ENCODE measurements around the gene TEAD1.
A peak's percentile ranks its signal among the peaks of the same experiment; 100 is the strongest.

The TEAD1 gene

DNA sequence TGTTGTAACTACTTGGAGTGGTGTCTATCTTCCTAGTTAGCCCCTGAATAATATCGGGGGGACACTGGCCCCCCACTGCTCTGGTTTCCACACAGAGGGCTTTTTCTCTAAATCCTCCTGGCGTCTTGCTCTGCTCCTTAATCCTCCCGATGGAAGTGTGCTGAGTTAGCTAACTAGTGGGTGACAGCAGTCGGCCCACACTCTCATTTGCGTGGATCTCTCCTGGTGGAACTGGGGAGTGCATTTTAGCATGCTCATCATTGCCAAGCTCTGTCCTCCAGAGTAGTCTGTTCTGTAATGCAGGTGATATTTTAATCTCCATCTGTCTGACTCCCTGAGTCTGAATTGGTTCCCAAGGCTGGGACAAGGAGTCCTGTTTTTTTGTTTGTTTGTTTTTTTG is 288.8 kb downstream of the TEAD1 start:
- no peak for DNase-seq

DNA sequence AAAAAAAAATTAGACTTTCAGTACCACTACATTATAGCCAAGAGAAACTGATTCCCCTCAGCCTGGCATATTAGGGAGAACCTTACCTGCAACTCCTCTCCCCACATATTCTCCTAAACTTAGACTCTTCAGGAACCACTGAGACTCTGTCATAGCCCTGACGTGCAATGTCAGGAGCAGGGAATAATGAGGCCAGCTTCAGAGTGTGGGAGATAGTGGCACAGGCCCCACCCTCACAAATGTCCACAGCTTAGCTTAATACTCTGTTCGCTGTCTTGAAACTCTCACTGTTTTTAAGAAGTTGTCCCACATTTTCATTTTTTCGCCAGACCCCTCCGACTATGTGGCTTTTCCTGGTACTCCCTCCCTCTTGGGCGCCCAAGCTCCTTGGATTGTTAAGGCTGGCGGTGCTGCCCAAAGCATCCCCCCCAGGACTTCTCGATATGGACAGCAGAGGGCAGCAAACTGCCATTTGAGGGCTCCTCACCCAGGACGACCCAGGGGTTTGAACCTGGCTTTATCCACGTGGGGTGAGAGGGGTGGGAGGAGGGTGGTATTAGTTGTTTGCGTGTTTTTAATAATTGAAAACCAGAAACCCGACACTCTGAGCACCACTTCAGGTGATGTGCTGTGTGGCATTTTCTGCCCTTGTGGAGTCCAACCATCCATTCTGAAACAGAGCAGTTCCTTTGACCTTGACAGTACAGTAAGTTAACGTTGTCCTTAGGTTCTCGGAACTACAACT is 289.7 kb downstream of the TEAD1 start:
- DNase-seq: peak; percentile 7

GRCh38 chr11:12964650-12965049 is 290.4 kb downstream of the TEAD1 start:
- DNase-seq: no peak

DNA sequence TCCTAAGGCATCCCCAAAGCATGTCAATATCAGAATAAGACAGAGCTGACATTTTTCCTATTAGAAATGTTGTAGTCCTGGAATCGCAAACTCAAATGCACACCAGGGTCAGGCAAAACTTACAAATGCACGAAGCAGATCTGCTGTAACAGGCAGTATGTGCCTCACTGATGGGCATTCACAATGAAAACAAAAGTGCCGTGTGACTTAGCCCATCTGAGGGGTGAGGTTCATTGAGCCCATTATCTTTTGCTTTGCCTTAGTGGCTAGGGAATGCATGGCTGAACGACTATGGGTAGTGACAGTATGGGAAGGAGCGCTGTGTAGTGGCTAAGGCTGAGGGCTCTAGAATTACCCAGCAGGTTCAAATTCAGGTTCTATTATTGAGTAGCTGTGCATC is 291.8 kb downstream of the TEAD1 start:
- DNase-seq: no peak

DNA sequence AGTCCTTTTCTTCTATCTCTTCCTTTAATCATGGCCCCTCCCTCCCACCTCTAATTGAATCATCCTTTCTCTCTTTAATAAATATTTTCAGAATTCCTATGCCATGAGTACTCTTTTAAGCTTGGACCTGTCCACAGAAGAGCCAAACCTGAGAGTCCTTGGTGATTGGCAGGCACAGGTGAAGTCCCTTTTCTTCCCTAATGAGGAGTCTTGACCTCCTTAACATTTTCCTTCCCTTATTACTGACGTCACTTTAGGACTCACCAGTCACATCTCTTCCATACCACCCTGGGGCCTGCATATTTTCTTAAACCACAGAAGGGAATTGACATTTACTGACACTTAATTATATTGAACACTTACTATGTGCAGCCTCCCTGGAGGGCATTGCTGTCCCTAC is 293.9 kb downstream of the TEAD1 start:
- no peak for DNase-seq

DNA sequence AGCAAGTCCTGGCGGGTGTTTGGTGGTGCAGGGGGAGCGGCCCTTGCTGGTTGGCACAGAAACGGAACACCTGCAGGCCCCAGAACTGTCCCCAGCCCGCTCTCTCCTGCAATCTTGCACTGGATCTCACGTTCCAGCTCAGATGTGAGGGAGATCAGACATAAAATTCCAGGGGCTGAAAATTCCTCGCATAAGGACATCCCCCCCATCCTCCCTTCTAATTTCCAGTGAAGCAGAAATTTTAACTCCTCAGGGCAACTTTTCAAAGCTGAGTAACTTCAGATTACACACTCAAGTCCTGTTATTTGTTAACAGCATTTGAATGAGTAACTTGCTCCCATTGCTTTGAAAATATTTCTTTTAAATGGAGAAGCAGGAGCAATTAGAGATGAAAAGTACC is 294.6 kb downstream of the TEAD1 start:
- no peak for DNase-seq

DNA sequence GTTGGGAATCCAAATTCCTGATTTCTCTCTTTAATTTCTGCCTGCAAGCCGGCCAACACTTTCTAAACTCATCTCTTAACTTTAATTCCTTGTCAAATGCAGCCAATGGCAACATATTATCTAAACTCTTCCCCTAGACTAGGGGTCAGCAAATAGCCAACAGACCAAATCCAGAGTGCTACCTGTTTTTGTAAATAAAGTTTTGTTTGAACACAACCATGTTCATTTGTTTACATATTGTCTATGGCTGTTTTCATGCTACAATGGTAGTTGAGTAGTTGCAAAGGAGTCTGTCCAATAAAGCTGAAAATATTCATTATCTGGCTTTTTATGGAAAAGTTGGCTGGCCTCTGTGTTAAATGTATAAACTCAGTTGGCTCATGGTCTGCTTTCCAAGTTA is 297.7 kb downstream of the TEAD1 start:
- DNase-seq: no peak

- no peak for DNase-seq
Measured at GRCh38 chr11:12973528-12974181, 299.4 kb downstream of the TEAD1 start.

GRCh38 chr11:12975195-12975594 is 301.0 kb downstream of the TEAD1 start:
- DNase-seq: no peak

DNA sequence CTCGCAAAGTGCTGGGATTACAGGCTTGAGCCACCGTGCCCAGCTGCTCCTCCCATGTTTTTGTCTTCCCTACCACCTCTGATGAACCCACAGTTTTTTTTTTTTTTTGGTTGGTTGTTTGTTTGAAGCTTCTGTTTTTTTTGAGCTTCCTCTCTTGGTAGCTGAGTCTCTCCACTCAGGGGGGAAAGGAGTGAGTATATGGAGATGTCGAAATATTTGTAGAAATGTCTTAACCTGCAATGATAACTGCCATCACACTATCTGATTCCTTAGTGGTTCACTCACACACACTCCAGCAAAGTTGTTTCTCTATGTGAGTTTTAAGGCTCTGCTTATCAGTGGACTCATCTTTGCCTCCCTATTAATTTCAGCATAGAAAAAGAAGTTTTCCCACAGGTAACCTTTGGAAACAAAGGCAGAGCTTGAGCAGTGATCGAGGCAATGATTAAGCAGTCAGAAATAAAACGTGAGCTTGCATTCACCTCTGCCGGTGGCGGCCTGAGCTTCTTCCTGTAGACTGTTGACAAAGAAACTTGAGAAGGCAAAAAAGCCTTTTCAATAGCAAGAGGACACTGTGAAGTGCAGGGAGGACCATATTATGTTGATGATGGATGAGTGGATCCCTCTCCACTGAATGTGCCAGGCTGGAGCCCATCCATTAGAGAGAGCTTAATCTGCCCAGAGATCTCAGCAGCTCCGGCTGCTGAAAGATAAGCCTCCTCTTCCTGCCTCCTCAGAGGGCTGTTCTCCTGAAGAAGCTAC is 305.9 kb downstream of the TEAD1 start:
- peak; percentile 54 for DNase-seq

GRCh38 chr11:12981676-12982522 is 307.7 kb downstream of the TEAD1 start:
- no peak for DNase-seq

GRCh38 chr11:12983336-12983735 is 309.1 kb downstream of the TEAD1 start:
- no peak for DNase-seq

DNA sequence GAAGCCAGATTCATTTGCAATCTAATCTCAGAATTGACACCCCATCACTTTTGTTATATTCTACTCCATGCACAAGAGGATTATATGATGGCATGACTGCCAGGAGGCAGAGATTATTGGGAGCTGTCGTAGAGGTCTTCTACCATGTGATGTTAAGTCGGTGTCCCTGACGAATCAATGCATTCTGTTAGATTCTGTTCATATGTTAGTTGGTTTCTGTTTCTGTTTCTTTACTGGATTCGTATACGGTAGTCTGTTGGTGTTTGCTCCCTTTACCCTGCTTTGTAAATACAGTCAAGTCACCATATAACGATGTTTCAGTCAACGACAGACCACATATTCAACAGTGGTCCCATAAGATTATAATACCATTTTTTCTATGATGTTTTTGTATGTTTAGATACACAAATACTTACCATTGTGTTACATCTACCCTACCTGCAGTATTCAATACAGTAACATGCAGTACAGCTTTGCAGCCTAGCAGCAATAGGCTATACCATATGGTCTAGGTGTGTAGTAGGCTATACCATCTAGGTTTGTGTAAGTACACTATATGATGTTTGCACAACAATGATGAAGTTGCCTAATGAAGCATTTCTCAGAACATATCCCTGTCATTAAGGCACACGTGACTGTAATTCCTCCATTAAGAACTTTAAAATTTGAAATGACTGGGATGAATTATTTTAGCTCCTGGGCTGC is 312.1 kb downstream of the TEAD1 start:
- no peak for DNase-seq

- peak; percentile 72 for DNase-seq
Measured at GRCh38 chr11:12989428-12990161, 315.4 kb downstream of the TEAD1 start.

DNA sequence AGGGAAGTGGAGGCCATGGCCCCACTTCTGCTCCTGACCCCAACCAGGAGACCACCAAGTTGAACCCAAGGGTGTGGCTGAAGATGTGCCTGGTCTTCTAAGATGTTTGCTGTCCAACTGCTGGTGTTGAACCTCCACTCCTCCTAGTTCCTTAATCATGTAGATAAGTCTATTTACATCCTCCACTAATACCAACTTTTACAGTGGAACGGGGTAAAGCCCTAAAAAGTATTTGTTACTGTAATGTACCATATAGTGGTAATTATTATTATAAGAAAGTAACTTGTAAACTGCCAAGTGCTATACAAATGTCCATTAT is 315.9 kb downstream of the TEAD1 start:
- DNase-seq: no peak

- no peak for DNase-seq
Measured at GRCh38 chr11:12991426-12991825, 317.2 kb downstream of the TEAD1 start.

DNA sequence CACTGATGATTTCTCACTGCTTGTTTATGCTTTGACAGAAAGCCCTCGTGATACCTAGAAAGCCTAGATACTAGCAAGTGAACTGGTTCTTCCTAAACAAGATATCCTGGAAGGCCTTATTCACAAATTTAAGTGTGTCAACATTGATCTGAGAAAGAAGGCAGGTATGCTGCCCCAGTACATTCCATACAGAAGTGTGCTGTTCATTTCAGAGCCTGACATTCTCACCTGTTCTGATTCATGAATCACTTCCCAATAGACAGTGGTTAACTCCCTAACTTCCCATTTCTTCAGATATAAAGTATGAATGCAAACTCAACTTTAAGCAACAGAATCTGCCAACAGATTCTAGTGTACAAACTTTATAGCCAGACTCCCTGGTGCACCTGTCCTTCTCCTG is 319.4 kb downstream of the TEAD1 start:
- DNase-seq: no peak

Data from NCI-H774 (cell line).